HepG2 (cell line): ENCODE results near the gene NINJ2. TPM values are rescaled to one million over a fixed set of nuclear protein-coding genes. Genes with fewer than 3 reads are reported as not detected.

ENCODE experiments used
- ARNT ChIP-seq: fragments of 450-650 bp; IDR thresholded peaks from 2 replicates; pipeline ENCODE4 v1.6.1; 2017
- ASH2L ChIP-seq: fragments of 300-600, 200-600 bp; sonication (generic); IDR thresholded peaks from 2 replicates; pipeline ENCODE4 v1.7.0; 2017; ENCODE audit warnings: low read depth, mild to moderate bottlenecking, moderate library complexity, mixed read lengths, low read length; ENCODE audit not compliant: insufficient read length
- FOXP1 ChIP-seq, 2 experiments: fragments of 450-650 bp in 1 of 2; IDR thresholded peaks; 2 replicates each; pipeline ENCODE4 v1.6.1; 2017 to 2018; ENCODE audit warnings: antibody characterized with exemption in 1 of 2
- JUN ChIP-seq: sonication (generic); formaldehyde crosslinking; IDR thresholded peaks from 2 replicates; pipeline ENCODE4 v1.4.0; 2020; ENCODE audit warnings: mild to moderate bottlenecking, missing genetic modification reagents
- POGZ ChIP-seq: sonication (generic); formaldehyde crosslinking; IDR thresholded peaks from 2 replicates; pipeline ENCODE4 v1.4.0; 2020; ENCODE audit warnings: mild to moderate bottlenecking, missing genetic modification reagents
- PPARG ChIP-seq: conservative IDR thresholded peaks from 2 replicates; pipeline ENCODE4 v1.6.1; 2016; ENCODE audit warnings: missing biosample characterization, missing genetic modification reagents
- RXRB ChIP-seq: IDR thresholded peaks from 2 replicates; pipeline ENCODE4 v1.6.1; 2016; ENCODE audit warnings: borderline replicate concordance, missing genetic modification reagents, missing compliant biosample characterization
- SOX5 ChIP-seq: IDR thresholded peaks from 2 replicates; pipeline ENCODE4 v1.6.1; 2016; ENCODE audit warnings: borderline replicate concordance
- SOX6 ChIP-seq, 2 experiments: fragments of 450-650 bp in 1 of 2; sonication (generic) in 1 of 2; formaldehyde crosslinking in 1 of 2; IDR thresholded peaks; 2 replicates each; pipeline versions ENCODE4 v1.4.0 to v1.6.1; 2017 to 2020; ENCODE audit warnings: antibody characterized with exemption in 1 of 2, mild to moderate bottlenecking in 1 of 2, missing genetic modification reagents in 1 of 2
- ZMYM4 ChIP-seq: sonication (generic); formaldehyde crosslinking; IDR thresholded peaks from 2 replicates; pipeline ENCODE4 v1.8.1; 2023; ENCODE audit warnings: mild to moderate bottlenecking, missing genetic modification reagents
- ZNF30 ChIP-seq: sonication (generic); formaldehyde crosslinking; IDR thresholded peaks from 2 replicates; pipeline ENCODE4 v1.5.0; 2020; ENCODE audit warnings: mild to moderate bottlenecking, missing genetic modification reagents
- ZNF382 ChIP-seq: sonication (generic); formaldehyde crosslinking; IDR thresholded peaks from 2 replicates; pipeline ENCODE4 v1.5.0; 2020; ENCODE audit warnings: missing genetic modification reagents, mild to moderate bottlenecking, borderline replicate concordance
- polyA plus RNA-seq, 8 experiments: library from polyadenylated mRNA; depleted of rRNA in 3 of 8; stranded (reverse) in 7 of 8; unstranded in 1 of 8; fragments of >200 nt; fragmentation: Illumina TruSeq in 4 of 8; extraction: Trizol in 4 of 8; gene quantifications; 2 replicates each; pipeline versions ENCODE4 v1.2.1 to v1.2.3, GENCODE V29; 2011 to 2016; ENCODE audit warnings: low read depth in 4 of 8, missing spikeins in 1 of 8, mixed read lengths in 1 of 8; ENCODE audit not compliant: insufficient read depth in 1 of 8
- total RNA-seq, 5 experiments: library from RNA; depleted of rRNA; stranded (reverse); fragments of >200 nt; fragmentation: Illumina TruSeq; extraction: Trizol; gene quantifications; 2 replicates each; pipeline ENCODE4 v1.2.3, GENCODE V29; 2016; ENCODE audit warnings: low read depth in 1 of 5
- TF ChIP-seq, protein P1 (sequence below): sonication (generic); formaldehyde crosslinking; IDR thresholded peaks from 2 replicates; pipeline ENCODE4 v1.4.0; 2020; ENCODE audit warnings: missing genetic modification reagents, borderline replicate concordance
- TF ChIP-seq, protein P2 (sequence below): sonication (generic); formaldehyde crosslinking; IDR thresholded peaks from one replicate; pipeline ENCODE4 v1.5.1; 2020; ENCODE audit warnings: mild to moderate bottlenecking, missing genetic modification reagents; ENCODE audit errors: not compliant biosample characterization

Gene NINJ2
- total and polyA plus RNA-seq, 2 of the 13 experiments (the other 11 are each of a cell fraction or from before 2014, with no cell fraction given), result 0.62 to 3.8 TPM

DNA sequence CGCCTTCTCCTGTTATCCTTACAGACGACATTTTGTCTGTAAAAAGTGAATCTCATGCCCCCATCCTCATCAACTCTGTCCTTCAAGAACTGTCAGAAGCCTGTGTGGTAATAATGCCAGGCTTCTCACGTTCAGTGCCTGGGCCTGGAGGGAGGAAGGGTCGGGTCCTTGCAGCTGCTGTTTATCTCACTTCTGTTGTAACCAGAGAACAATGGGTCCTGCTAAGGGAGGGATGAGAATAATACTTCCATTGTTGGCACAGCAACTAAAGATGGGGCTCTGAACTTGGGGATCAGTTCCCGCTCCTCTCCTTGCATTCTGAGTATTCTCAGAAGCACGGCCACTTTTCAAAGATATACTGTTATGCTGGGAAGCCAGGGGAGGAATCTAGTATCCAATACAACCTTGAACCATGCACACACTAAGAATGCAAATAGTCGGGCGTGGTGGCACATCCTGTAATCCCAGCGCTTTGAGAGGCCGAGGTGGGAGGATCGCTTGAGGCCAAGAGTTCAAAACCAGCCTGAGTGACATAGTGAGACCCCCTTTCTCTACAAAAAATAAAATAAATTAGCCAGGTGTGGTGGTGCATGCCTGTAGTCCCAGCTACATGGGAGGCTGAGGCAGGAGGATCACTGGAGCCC lies 38.8 kb upstream of the NINJ2 start (continued):
- peak; percentile 90 for TF ChIP-seq PPARG (CRISPR knock-in tag)
- peak; percentile 64 for TF ChIP-seq POGZ (CRISPR knock-in tag)
- TF ChIP-seq SOX6 (IDR thresholded peaks at IDR 0.05), result no peak
- TF ChIP-seq SOX6 (CRISPR knock-in tag; IDR thresholded peaks at IDR 0.05), result peak; percentile 76
- no peak for TF ChIP-seq ZNF30 (CRISPR knock-in tag)
- no peak for TF ChIP-seq ZNF382 (CRISPR knock-in tag)
- TF ChIP-seq, protein P1, sequence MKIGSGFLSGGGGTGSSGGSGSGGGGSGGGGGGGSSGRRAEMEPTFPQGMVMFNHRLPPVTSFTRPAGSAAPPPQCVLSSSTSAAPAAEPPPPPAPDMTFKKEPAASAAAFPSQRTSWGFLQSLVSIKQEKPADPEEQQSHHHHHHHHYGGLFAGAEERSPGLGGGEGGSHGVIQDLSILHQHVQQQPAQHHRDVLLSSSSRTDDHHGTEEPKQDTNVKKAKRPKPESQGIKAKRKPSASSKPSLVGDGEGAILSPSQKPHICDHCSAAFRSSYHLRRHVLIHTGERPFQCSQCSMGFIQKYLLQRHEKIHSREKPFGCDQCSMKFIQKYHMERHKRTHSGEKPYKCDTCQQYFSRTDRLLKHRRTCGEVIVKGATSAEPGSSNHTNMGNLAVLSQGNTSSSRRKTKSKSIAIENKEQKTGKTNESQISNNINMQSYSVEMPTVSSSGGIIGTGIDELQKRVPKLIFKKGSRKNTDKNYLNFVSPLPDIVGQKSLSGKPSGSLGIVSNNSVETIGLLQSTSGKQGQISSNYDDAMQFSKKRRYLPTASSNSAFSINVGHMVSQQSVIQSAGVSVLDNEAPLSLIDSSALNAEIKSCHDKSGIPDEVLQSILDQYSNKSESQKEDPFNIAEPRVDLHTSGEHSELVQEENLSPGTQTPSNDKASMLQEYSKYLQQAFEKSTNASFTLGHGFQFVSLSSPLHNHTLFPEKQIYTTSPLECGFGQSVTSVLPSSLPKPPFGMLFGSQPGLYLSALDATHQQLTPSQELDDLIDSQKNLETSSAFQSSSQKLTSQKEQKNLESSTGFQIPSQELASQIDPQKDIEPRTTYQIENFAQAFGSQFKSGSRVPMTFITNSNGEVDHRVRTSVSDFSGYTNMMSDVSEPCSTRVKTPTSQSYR (CRISPR knock-in tag), result no peak
- TF ChIP-seq ZMYM4, result peak; percentile 47; the same call in 1 of the 2 replicates
- no peak for TF ChIP-seq JUN (CRISPR knock-in tag)
- peak; percentile 70 for TF ChIP-seq RXRB (CRISPR knock-in tag)
- TF ChIP-seq SOX5, result peak; percentile 81
- TF ChIP-seq FOXP1 (IDR thresholded peaks at IDR 0.05), result no peak
- TF ChIP-seq FOXP1 (CRISPR knock-in tag; IDR thresholded peaks at IDR 0.05), result 0 out of 2 replicates have a peak, but pooled peaks have one; percentile 7
- TF ChIP-seq, protein P2, sequence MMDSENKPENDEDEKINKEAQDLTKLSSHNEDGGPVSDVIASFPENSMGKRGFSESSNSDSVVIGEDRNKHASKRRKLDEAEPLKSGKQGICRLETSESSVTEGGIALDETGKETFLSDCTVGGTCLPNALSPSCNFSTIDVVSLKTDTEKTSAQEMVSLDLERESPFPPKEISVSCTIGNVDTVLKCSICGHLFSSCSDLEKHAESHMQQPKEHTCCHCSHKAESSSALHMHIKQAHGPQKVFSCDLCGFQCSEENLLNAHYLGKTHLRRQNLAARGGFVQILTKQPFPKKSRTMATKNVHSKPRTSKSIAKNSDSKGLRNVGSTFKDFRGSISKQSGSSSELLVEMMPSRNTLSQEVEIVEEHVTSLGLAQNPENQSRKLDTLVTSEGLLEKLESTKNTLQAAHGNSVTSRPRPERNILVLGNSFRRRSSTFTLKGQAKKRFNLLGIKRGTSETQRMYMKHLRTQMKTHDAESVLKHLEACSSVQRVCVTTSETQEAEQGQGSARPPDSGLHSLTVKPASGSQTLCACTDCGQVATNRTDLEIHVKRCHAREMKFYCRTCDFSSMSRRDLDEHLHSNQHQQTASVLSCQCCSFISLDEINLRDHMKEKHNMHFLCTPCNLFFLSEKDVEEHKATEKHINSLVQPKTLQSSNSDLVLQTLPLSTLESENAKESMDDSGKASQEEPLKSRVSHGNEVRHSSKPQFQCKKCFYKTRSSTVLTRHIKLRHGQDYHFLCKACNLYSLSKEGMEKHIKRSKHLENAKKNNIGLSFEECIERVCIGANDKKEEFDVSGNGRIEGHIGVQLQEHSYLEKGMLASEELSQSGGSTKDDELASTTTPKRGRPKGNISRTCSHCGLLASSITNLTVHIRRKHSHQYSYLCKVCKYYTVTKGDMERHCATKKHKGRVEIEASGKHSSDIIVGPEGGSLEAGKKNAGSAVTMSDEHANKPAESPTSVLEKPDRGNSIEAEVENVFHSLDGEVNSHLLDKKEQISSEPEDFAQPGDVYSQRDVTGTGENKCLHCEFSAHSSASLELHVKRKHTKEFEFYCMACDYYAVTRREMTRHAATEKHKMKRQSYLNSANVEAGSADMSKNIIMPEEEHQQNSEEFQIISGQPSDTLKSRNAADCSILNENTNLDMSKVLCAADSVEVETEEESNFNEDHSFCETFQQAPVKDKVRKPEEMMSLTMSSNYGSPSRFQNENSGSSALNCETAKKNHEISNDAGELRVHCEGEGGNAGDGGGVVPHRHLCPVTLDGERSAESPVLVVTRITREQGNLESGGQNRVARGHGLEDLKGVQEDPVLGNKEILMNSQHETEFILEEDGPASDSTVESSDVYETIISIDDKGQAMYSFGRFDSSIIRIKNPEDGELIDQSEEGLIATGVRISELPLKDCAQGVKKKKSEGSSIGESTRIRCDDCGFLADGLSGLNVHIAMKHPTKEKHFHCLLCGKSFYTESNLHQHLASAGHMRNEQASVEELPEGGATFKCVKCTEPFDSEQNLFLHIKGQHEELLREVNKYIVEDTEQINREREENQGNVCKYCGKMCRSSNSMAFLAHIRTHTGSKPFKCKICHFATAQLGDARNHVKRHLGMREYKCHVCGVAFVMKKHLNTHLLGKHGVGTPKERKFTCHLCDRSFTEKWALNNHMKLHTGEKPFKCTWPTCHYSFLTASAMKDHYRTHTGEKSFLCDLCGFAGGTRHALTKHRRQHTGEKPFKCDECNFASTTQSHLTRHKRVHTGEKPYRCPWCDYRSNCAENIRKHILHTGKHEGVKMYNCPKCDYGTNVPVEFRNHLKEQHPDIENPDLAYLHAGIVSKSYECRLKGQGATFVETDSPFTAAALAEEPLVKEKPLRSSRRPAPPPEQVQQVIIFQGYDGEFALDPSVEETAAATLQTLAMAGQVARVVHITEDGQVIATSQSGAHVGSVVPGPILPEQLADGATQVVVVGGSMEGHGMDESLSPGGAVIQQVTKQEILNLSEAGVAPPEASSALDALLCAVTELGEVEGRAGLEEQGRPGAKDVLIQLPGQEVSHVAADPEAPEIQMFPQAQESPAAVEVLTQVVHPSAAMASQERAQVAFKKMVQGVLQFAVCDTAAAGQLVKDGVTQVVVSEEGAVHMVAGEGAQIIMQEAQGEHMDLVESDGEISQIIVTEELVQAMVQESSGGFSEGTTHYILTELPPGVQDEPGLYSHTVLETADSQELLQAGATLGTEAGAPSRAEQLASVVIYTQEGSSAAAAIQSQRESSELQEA, result no peak
- TF ChIP-seq ARNT, result no peak
- TF ChIP-seq ASH2L, result peak; percentile 29
